H9 (cell line): ENCODE data around the gene RFT1. TPM values are rescaled to one million over a fixed set of nuclear protein-coding genes. Genes with fewer than 3 reads are reported as not detected.

Experiments used
- DNase-seq: peaks from one replicate; pipeline ENCODE4 v3.0.0-alpha.2; 2017
- H2AFZ ChIP-seq: one replicate; pipeline ENCODE4 v1.6.1; 2013; ENCODE audit warnings: mild to moderate bottlenecking, low read length, control low read depth, moderate library complexity
- H2AK5ac ChIP-seq: 2 replicates; pipeline ENCODE4 v1.6.1; 2013; ENCODE audit warnings: low read length, control low read depth, mixed read lengths; ENCODE audit not compliant: insufficient read length
- H2BK120ac ChIP-seq: one replicate; pipeline ENCODE4 v1.6.1; 2013; ENCODE audit warnings: low read depth, mild to moderate bottlenecking, low read length, control low read depth, inconsistent platforms; ENCODE audit not compliant: poor library complexity, severe bottlenecking
- H2BK12ac ChIP-seq: 2 replicates; pipeline ENCODE4 v1.6.1; 2013; ENCODE audit warnings: low read length, control low read depth, mixed read lengths, low read depth; ENCODE audit not compliant: insufficient read length
- H2BK15ac ChIP-seq: 2 replicates; pipeline ENCODE4 v1.6.1; 2013; ENCODE audit warnings: low read depth, low read length, control low read depth
- H2BK20ac ChIP-seq: one replicate; pipeline ENCODE4 v1.6.1; 2013; ENCODE audit warnings: low read depth, mild to moderate bottlenecking, low read length, control low read depth, inconsistent platforms; ENCODE audit not compliant: poor library complexity, severe bottlenecking
- H2BK5ac ChIP-seq: 2 replicates; pipeline ENCODE4 v1.6.1; 2013; ENCODE audit warnings: low read length, control low read depth, mixed read lengths; ENCODE audit not compliant: insufficient read length
- H3K14ac ChIP-seq: 2 replicates; pipeline ENCODE4 v1.6.1; 2013; ENCODE audit warnings: low read length, control low read depth; ENCODE audit not compliant: insufficient read depth
- H3K18ac ChIP-seq: 2 replicates; pipeline ENCODE4 v1.6.1; 2013; ENCODE audit warnings: low read depth, mild to moderate bottlenecking, mixed read lengths, low read length, control low read depth; ENCODE audit not compliant: insufficient read length
- H3K23ac ChIP-seq: 2 replicates; pipeline ENCODE4 v1.6.1; 2013; ENCODE audit warnings: low read length, control low read depth, mixed read lengths, low read depth; ENCODE audit not compliant: insufficient read length
- H3K23me2 ChIP-seq: 2 replicates; pipeline ENCODE4 v1.6.1; 2013; ENCODE audit warnings: low read depth, mild to moderate bottlenecking, mixed read lengths, low read length, control low read depth; ENCODE audit not compliant: insufficient read length, poor library complexity, severe bottlenecking
- H3K27ac ChIP-seq: 2 replicates; pipeline ENCODE4 v1.5.1; 2013; ENCODE audit warnings: low read length, control low read depth, mixed read lengths, low read depth; ENCODE audit not compliant: insufficient read length
- H3K27me3 ChIP-seq: 2 replicates; pipeline ENCODE4 v1.6.1; 2013; ENCODE audit warnings: low read length, control low read depth, inconsistent platforms; ENCODE audit not compliant: insufficient read depth
- H3K4ac ChIP-seq: 2 replicates; pipeline ENCODE4 v1.6.1; 2013; ENCODE audit warnings: low read depth, mild to moderate bottlenecking, control low read depth, inconsistent platforms, low read length, moderate library complexity
- H3K4me1 ChIP-seq: 2 replicates; pipeline ENCODE4 v1.6.1; 2013; ENCODE audit warnings: low read length, control low read depth, inconsistent platforms; ENCODE audit not compliant: insufficient read depth
- H3K4me2 ChIP-seq: 2 replicates; pipeline ENCODE4 v1.6.1; 2013; ENCODE audit warnings: low read length, control low read depth, mixed read lengths; ENCODE audit not compliant: insufficient read length, insufficient read depth
- H3K56ac ChIP-seq: 2 replicates; pipeline ENCODE4 v1.6.1; 2013; ENCODE audit warnings: low read depth, mild to moderate bottlenecking, mixed read lengths, low read length, control low read depth; ENCODE audit not compliant: insufficient read length
- H3K79me1 ChIP-seq: 2 replicates; pipeline ENCODE4 v1.6.1; 2013; ENCODE audit warnings: low read depth, mild to moderate bottlenecking, moderate library complexity, low read length, control low read depth, inconsistent platforms; ENCODE audit not compliant: insufficient read depth, poor library complexity, severe bottlenecking
- H3K79me2 ChIP-seq: 2 replicates; pipeline ENCODE4 v1.6.1; 2013; ENCODE audit warnings: low read length, control low read depth, inconsistent platforms; ENCODE audit not compliant: insufficient read depth
- H3K9ac ChIP-seq: 2 replicates; pipeline ENCODE4 v1.6.1; 2013; ENCODE audit warnings: low read length, control low read depth, mixed read lengths; ENCODE audit not compliant: insufficient read length; ENCODE audit errors: extremely low read depth
- H3K9me3 ChIP-seq: one replicate; pipeline ENCODE4 v1.6.1; 2013; ENCODE audit warnings: low read depth, low read length, inconsistent platforms; ENCODE audit not compliant: control insufficient read depth
- H3T11ph ChIP-seq: one replicate; pipeline ENCODE4 v1.6.1; 2013; ENCODE audit warnings: mild to moderate bottlenecking, low read length, control low read depth, inconsistent platforms
- H4K20me1 ChIP-seq: one replicate; pipeline ENCODE4 v1.6.1; 2013; ENCODE audit not compliant: control insufficient read depth, insufficient read length, insufficient read depth
- H4K5ac ChIP-seq: 2 replicates; pipeline ENCODE4 v1.6.1; 2013; ENCODE audit warnings: low read depth, mild to moderate bottlenecking, mixed read lengths, low read length, control low read depth; ENCODE audit not compliant: insufficient read length
- H4K8ac ChIP-seq: replicated peaks from 2 replicates; pipeline ENCODE4 v1.6.1; 2013; ENCODE audit warnings: low read length, control low read depth, mixed read lengths, low read depth; ENCODE audit not compliant: insufficient read length
- H4K91ac ChIP-seq: 2 replicates; pipeline ENCODE4 v1.6.1; 2013; ENCODE audit warnings: low read depth, mild to moderate bottlenecking, moderate library complexity, mixed read lengths, low read length, control low read depth; ENCODE audit not compliant: insufficient read length
- H3K27ac Mint-ChIP-seq, 3 experiments: 2 replicates in 2 of 3; 3 replicates in 1 of 3; pipeline ENCODE4 v1.8.0; 2020 to 2021; ENCODE audit warnings: mixed read lengths in 3 of 3, mild to moderate bottlenecking in 1 of 3, moderate library complexity in 1 of 3
- H3K27me3 Mint-ChIP-seq: 2 replicates; pipeline ENCODE4 v1.8.0; 2021; ENCODE audit warnings: low read depth, mild to moderate bottlenecking, moderate library complexity, mixed read lengths
- H3K36me3 Mint-ChIP-seq, 3 experiments: 2 replicates in 2 of 3; 3 replicates in 1 of 3; pipeline ENCODE4 v1.8.0; 2020 to 2021; ENCODE audit warnings: low read depth in 3 of 3, mixed read lengths in 3 of 3; ENCODE audit not compliant: insufficient read depth in 1 of 3
- H3K4me1 Mint-ChIP-seq, 2 experiments: 2 replicates each; pipeline ENCODE4 v1.8.0; 2020; ENCODE audit warnings: mixed read lengths in 2 of 2
- H3K4me3 Mint-ChIP-seq, 2 experiments: 2 replicates in 1 of 2; 3 replicates in 1 of 2; pipeline ENCODE4 v1.8.0; 2020 to 2021; ENCODE audit warnings: mild to moderate bottlenecking in 2 of 2, mixed read lengths in 2 of 2, moderate library complexity in 1 of 2
- H3K9me3 Mint-ChIP-seq, 2 experiments: 2 replicates in 1 of 2; 3 replicates in 1 of 2; pipeline ENCODE4 v1.8.0; 2020; ENCODE audit warnings: mild to moderate bottlenecking in 2 of 2, mixed read lengths in 2 of 2, moderate library complexity in 1 of 2
- WGBS: extraction: QIAGEN DNeasy Blood & Tissue Kit; methylation state at CpG from one replicate; pipeline ENCODE4 v1.1.7; 2013; ENCODE audit warnings: missing lambda C conversion rate, low lambda C conversion rate, mixed read lengths; ENCODE audit not compliant: insufficient read length; ENCODE audit errors: extremely low coverage; 5-methylcytosine and 5-hydroxymethylcytosine counted together
- total RNA-seq: library from RNA; stranded (reverse); gene quantifications from 2 replicates; pipeline ENCODE4 v1.2.1, GENCODE V29; 2021
- TF ChIP-seq, protein P1 (sequence below): fragments of 200-600 bp; sonication (generic); conservative IDR thresholded peaks from 3 replicates; pipeline ENCODE4 v1.8.0; 2021; ENCODE audit warnings: antibody characterized with exemption, mild to moderate bottlenecking

Gene RFT1
- total RNA-seq, 1 experiment from 2014 or later: 24.1 TPM

GRCh38 chr3:53103397-53104296 lies 26.6 kb downstream of the RFT1 start:
- DNase-seq: no peak
- no peak overlapping the region for H3K27ac Mint-ChIP-seq
- no peak overlapping the region for H2BK120ac ChIP-seq
- TF ChIP-seq, protein P1, sequence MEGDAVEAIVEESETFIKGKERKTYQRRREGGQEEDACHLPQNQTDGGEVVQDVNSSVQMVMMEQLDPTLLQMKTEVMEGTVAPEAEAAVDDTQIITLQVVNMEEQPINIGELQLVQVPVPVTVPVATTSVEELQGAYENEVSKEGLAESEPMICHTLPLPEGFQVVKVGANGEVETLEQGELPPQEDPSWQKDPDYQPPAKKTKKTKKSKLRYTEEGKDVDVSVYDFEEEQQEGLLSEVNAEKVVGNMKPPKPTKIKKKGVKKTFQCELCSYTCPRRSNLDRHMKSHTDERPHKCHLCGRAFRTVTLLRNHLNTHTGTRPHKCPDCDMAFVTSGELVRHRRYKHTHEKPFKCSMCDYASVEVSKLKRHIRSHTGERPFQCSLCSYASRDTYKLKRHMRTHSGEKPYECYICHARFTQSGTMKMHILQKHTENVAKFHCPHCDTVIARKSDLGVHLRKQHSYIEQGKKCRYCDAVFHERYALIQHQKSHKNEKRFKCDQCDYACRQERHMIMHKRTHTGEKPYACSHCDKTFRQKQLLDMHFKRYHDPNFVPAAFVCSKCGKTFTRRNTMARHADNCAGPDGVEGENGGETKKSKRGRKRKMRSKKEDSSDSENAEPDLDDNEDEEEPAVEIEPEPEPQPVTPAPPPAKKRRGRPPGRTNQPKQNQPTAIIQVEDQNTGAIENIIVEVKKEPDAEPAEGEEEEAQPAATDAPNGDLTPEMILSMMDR: no peak
- H2BK12ac ChIP-seq: no peak overlapping the region
- H3K27ac ChIP-seq: no peak overlapping the region
- no peak overlapping the region for H2BK20ac ChIP-seq
- H3K27me3 Mint-ChIP-seq: no peaks in the 10 kb centered on the region
- no peak overlapping the region for H2AFZ ChIP-seq
- H3K4me3 Mint-ChIP-seq: no peak overlapping the region
- no peaks in the 10 kb centered on the region for H3K79me2 ChIP-seq
- H3K9ac ChIP-seq: no peak overlapping the region
- H4K5ac ChIP-seq: no peak overlapping the region
- no peak overlapping the region for H4K91ac ChIP-seq
- H3K18ac ChIP-seq: no peak overlapping the region
- H3K36me3 Mint-ChIP-seq: peaks cover 9 to 42% (median 32%) of the 10 kb centered on the region in 3 experiments; a peak in 5 of 7 replicates
- no peaks in the 10 kb centered on the region for H3K79me1 ChIP-seq
- no peaks in the 10 kb centered on the region for H4K20me1 ChIP-seq
- H2BK15ac ChIP-seq: no peak overlapping the region
- H3K9me3 ChIP-seq: no peaks in the 10 kb centered on the region
- no peak overlapping the region for H3K14ac ChIP-seq
- no peaks in the 10 kb centered on the region for H3K9me3 Mint-ChIP-seq
- no peaks in the 10 kb centered on the region for H3K27me3 ChIP-seq
- no peak overlapping the region for H3K56ac ChIP-seq
- no peak overlapping the region for H2AK5ac ChIP-seq
- WGBS: no CpG with 5 or more reads among the region's 16 CpGs
- no peak overlapping the region for H3K4me2 ChIP-seq
- H3K4ac ChIP-seq: no peak overlapping the region
- H2BK5ac ChIP-seq: no peak overlapping the region
- H4K8ac ChIP-seq: no peak overlapping the region
- H3K23ac ChIP-seq: no peak overlapping the region
- H3K4me1 Mint-ChIP-seq: peaks cover 5 to 14% of the 10 kb centered on the region in 2 experiments; a peak in 3 of 4 replicates
- no peaks in the 10 kb centered on the region; the same call in 1 of the 2 replicates for H3K4me1 ChIP-seq
- no peaks in the 10 kb centered on the region for H3K23me2 ChIP-seq
- no peak overlapping the region for H3T11ph ChIP-seq
